Loucy (cell line): ENCODE data around the gene PRC1.

Source experiments
- H2AFZ ChIP-seq: fragments of 200-600 bp; sonication (generic); 2 replicates; pipeline ENCODE4 v1.6.0; 2016; ENCODE audit warnings: antibody characterized with exemption, mild to moderate bottlenecking, low read length, moderate library complexity
- H3F3A ChIP-seq: fragments of 200-600 bp; 2 replicates; pipeline ENCODE4 v1.6.0; 2016; ENCODE audit warnings: antibody characterized with exemption, low read depth, mild to moderate bottlenecking
- H3K27me3 ChIP-seq: fragments of 200-600 bp; sonication (generic); 2 replicates; pipeline ENCODE4 v1.6.1; 2014; ENCODE audit warnings: low read length, mild to moderate bottlenecking; ENCODE audit not compliant: insufficient read depth, poor library complexity, severe bottlenecking
- H3K36me3 ChIP-seq: fragments of 200-600 bp; sonication (generic); 2 replicates; pipeline ENCODE4 v1.6.1; 2016; ENCODE audit warnings: low read length; ENCODE audit not compliant: insufficient read depth
- H3K4me1 ChIP-seq: fragments of 200-600 bp; sonication (generic); 2 replicates; pipeline ENCODE4 v1.5.1; 2014; ENCODE audit warnings: low read length, mild to moderate bottlenecking; ENCODE audit not compliant: insufficient read depth, poor library complexity, severe bottlenecking
- H3K4me2 ChIP-seq: fragments of 200-600 bp; sonication (generic); 2 replicates; pipeline ENCODE4 v1.6.0; 2014; ENCODE audit warnings: antibody characterized with exemption, low read length, low read depth, mild to moderate bottlenecking; ENCODE audit not compliant: poor library complexity, severe bottlenecking
- H3K4me3 ChIP-seq: fragments of 200-600 bp; sonication (generic); 2 replicates; pipeline ENCODE4 v1.5.1; 2014; ENCODE audit warnings: low read length, mild to moderate bottlenecking, mixed read lengths; ENCODE audit not compliant: poor library complexity, severe bottlenecking
- H3K79me2 ChIP-seq: fragments of 200-600 bp; sonication (generic); 2 replicates; pipeline ENCODE4 v1.6.1; 2014; ENCODE audit warnings: low read length; ENCODE audit not compliant: insufficient read depth
- H3K9ac ChIP-seq: fragments of 200-600 bp; sonication (generic); 2 replicates; pipeline ENCODE4 v1.6.0; 2014; ENCODE audit warnings: mild to moderate bottlenecking, low read depth, low read length, moderate library complexity; ENCODE audit not compliant: poor library complexity, severe bottlenecking
- H3K9me2 ChIP-seq: fragments of 200-600 bp; sonication (generic); replicated peaks from 2 replicates; pipeline ENCODE4 v1.6.1; 2016; ENCODE audit warnings: low read depth, low read length, mixed read lengths
- H3K9me3 ChIP-seq: fragments of 200-600 bp; sonication (generic); 2 replicates; pipeline ENCODE4 v1.6.1; 2014; ENCODE audit warnings: mild to moderate bottlenecking, antibody characterized with exemption, low read length, low read depth; ENCODE audit not compliant: insufficient read depth
- H4K20me1 ChIP-seq: fragments of 200-600 bp; sonication (generic); 2 replicates; pipeline ENCODE4 v1.6.0; 2014; ENCODE audit warnings: antibody characterized with exemption, low read length, mild to moderate bottlenecking; ENCODE audit not compliant: insufficient read depth, poor library complexity, severe bottlenecking
- EZH2phosphoT487 ChIP-seq: fragments of 200-600 bp; IDR thresholded peaks from 2 replicates; pipeline ENCODE4 v1.6.1; 2018; ENCODE audit warnings: antibody characterized with exemption, mild to moderate bottlenecking, moderate library complexity, borderline replicate concordance
- TF ChIP-seq, protein P1 (sequence below): fragments of 200-600 bp; sonication (generic); conservative IDR thresholded peaks from 2 replicates; pipeline ENCODE4 v1.5.1; 2014; ENCODE audit warnings: mild to moderate bottlenecking, antibody characterized with exemption, low read length

PRC1 gene

DNA sequence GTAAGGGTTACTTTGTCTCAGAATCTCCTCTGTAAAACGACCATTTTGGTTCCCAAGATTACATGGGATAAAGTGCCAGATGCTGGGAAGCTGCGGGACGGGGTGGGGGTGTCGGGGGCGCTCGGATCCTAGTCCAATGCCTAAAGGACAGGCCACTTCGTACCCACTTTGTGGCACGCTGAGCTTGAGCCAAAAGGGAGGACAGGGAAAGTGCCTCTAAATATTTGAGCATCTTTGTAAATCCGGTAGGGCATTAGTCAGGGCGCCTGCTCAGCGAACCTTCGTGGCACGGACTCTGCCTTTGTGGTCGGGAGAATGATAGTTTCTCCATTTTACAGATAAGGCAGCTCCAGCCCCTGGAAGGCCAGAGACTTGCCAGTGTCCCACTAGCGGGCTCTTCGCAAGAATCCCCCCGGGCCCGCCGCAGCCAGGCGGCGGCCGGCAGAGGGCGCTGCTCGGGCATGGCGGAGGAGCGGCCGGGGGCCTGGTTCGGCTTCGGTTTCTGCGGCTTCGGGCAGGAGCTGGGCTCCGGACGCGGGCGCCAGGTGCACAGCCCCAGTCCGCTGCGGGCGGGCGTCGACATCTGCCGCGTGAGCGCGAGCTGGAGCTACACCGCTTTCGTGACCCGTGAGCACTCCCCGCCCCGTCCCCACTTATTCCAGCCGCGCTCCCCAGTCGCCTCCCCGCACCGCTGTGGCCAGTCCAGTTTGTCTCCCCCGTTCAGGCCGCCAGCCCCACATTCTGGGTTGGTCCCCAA is 37.9 kb downstream of the PRC1 start:
- Histone ChIP-seq H3K27me3 (no peaks in the 10 kb centered on the region), H3K4me3 (peak overlapping the region; percentile 95), H2AFZ (no peak overlapping the region), H3K9me3 (no peaks in the 10 kb centered on the region), H3K9ac (peak overlapping the region; percentile 99), H3K36me3 (peaks cover 40% of the 10 kb centered on the region; the same call in 1 of the 2 replicates), H3K9me2 (no peaks in the 10 kb centered on the region), H3F3A (no peaks in the 10 kb centered on the region), H3K79me2 (peaks cover 39% of the 10 kb centered on the region), H4K20me1 (peaks cover 8% of the 10 kb centered on the region), H3K4me1 (peaks cover 14% of the 10 kb centered on the region), H3K4me2 (peak overlapping the region; percentile 99)
- no peak for TF ChIP-seq EZH2phosphoT487
- TF ChIP-seq, protein P1, sequence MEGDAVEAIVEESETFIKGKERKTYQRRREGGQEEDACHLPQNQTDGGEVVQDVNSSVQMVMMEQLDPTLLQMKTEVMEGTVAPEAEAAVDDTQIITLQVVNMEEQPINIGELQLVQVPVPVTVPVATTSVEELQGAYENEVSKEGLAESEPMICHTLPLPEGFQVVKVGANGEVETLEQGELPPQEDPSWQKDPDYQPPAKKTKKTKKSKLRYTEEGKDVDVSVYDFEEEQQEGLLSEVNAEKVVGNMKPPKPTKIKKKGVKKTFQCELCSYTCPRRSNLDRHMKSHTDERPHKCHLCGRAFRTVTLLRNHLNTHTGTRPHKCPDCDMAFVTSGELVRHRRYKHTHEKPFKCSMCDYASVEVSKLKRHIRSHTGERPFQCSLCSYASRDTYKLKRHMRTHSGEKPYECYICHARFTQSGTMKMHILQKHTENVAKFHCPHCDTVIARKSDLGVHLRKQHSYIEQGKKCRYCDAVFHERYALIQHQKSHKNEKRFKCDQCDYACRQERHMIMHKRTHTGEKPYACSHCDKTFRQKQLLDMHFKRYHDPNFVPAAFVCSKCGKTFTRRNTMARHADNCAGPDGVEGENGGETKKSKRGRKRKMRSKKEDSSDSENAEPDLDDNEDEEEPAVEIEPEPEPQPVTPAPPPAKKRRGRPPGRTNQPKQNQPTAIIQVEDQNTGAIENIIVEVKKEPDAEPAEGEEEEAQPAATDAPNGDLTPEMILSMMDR, result 0 out of 2 replicates have a peak, but pooled peaks have one; percentile 11

DNA sequence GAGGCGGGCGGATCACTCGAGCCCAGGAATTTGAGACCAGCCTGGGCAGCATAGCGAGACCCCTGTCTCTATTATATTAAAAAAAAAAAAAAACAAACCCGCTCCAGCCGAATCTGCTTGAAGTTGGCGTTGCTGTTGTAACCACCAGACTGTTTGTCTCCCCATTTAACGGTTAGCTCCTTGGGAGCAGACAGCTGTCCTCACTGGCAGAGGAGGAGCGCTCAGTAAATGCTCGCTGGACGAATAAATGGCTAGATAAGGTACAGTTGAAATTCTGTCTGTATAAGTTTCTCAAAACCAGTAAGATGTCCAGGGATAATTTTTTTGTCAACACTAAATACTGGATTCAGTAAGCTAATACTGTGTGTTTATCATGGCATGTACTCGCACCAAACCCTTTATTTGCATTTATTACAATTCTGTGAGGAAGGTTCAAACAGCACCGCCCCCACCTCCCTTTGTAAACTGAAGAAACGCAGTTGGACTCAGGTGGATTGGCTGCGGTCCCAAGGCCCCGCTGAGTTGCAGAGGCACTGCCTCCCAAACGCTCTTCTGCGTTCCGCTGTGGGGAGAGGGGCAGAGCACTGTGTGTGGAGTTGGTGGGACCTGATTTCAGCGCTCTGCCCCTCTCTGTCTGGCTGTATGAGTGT is 38.6 kb downstream of the PRC1 start:
- H3K27me3 ChIP-seq, result no peaks in the 10 kb centered on the region
- peaks cover 39% of the 10 kb centered on the region for H3K79me2 ChIP-seq
- no peaks in the 10 kb centered on the region for H3F3A ChIP-seq
- H3K4me2 ChIP-seq, result peak overlapping the region; percentile 99
- peaks cover 14% of the 10 kb centered on the region for H3K4me1 ChIP-seq
- no peaks in the 10 kb centered on the region for H3K9me3 ChIP-seq
- no peak overlapping the region for H2AFZ ChIP-seq
- TF ChIP-seq, protein P1, result no peak
- no peak for TF ChIP-seq EZH2phosphoT487
- H4K20me1 ChIP-seq, result peaks cover 8% of the 10 kb centered on the region
- H3K36me3 ChIP-seq, result peaks cover 34% of the 10 kb centered on the region; the same call in 1 of the 2 replicates
- peak overlapping the region; percentile 99 for H3K9ac ChIP-seq
- peak overlapping the region; percentile 95 for H3K4me3 ChIP-seq
- no peaks in the 10 kb centered on the region for H3K9me2 ChIP-seq

DNA sequence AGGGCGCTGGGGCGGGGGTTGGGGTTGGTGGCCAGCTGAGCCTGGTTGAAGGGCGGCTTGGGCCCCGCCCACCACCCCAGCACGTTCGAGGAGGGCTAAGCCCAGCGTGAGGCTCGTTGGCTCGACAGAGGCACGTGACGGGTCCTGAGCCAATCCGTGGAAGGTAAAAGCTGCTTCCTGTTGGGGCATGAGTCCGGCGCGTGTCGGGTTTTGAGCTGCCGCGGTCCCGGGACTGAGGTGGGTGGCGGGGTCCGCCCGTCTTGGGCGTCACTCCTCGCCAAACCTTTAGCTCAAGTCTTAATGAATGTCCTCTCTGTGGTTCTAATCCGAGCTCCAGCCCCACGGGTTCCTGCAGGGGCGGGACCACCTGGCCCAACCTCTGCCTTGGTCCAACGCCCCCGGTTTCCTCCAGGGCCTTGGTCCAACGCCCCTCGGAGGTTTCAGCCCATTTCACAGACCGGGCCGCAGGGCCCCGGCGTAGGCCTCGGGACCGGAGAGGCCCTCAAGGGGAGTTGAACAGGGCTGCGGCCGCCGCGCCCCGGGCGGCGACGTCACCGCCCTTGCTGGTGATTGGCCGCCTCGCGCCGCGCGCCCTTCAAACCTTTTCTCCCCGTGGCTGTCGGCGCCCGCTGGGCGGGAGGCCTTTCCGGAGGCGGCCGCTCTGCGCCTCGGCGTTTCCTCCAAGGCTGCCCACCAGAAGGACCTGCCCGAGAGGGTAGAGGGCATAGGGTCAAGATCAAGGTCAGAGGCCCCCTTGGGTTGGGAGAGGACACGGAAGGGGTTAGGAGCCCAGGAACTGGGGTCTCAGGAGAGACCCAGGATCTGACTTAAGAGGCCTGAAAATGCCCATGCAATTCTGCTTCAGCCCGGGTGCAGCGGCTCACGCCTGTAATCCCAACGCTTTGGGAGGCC is 39.4 kb downstream of the PRC1 start, which contains the start of gene RCCD1:
TSS of gene RCCD1 (plus strand) at position 173 of the 912 bp plus-strand sequence. CDS start 1,851 bp downstream, outside the sequence.
- TF ChIP-seq, protein P1, result no peak
- no peak for TF ChIP-seq EZH2phosphoT487
- Histone ChIP-seq H3K36me3 (peaks cover 34% of the 10 kb centered on the region; the same call in 1 of the 2 replicates), H3K4me1 (peaks cover 14% of the 10 kb centered on the region), H3F3A (no peaks in the 10 kb centered on the region), H3K79me2 (peaks cover 39% of the 10 kb centered on the region), H3K9ac (peak within 1 kb of the TSS; percentile 99), H3K4me3 (peak within 1 kb of the TSS; percentile 95), H3K9me3 (no peaks in the 10 kb centered on the region), H4K20me1 (peaks cover 8% of the 10 kb centered on the region), H3K27me3 (no peaks in the 10 kb centered on the region), H3K9me2 (no peaks in the 10 kb centered on the region), H3K4me2 (peak within 1 kb of the TSS; percentile 99), H2AFZ (peak within 1 kb of the TSS; percentile 100)
